Endodermal cell (in vitro differentiated cells): Measurements from ENCODE around the gene PIK3R4. TPM values are rescaled to one million over a fixed set of nuclear protein-coding genes. Genes with fewer than 3 reads are reported as not detected.

ENCODE experiments used
- DNase-seq: peaks from one replicate; pipeline ENCODE4 v3.0.0-alpha.2; 2017
- H3K27ac ChIP-seq: 2 replicates; pipeline ENCODE4 v1.5.1; 2013; ENCODE audit warnings: mild to moderate bottlenecking, low read depth, low read length, moderate library complexity
- H3K27me3 ChIP-seq: 2 replicates; pipeline ENCODE4 v1.6.1; 2013; ENCODE audit warnings: mild to moderate bottlenecking, low read length, moderate library complexity; ENCODE audit not compliant: insufficient read depth, control insufficient read depth, poor library complexity, severe bottlenecking
- H3K36me3 ChIP-seq: 2 replicates; pipeline ENCODE4 v1.7.0; 2013; ENCODE audit warnings: mild to moderate bottlenecking, low read length, moderate library complexity; ENCODE audit not compliant: control insufficient read depth, insufficient read depth
- H3K4me1 ChIP-seq: one replicate; pipeline ENCODE4 v1.7.0; 2013; ENCODE audit warnings: low read length; ENCODE audit not compliant: control insufficient read depth, insufficient read depth
- H3K4me3 ChIP-seq: 2 replicates; pipeline ENCODE4 v1.5.1; 2013; ENCODE audit warnings: mild to moderate bottlenecking, low read length, moderate library complexity
- H3K9ac ChIP-seq: 2 replicates; pipeline ENCODE4 v1.6.1; 2013; ENCODE audit warnings: mild to moderate bottlenecking, low read length, moderate library complexity; ENCODE audit not compliant: poor library complexity, severe bottlenecking; ENCODE audit errors: extremely low read depth
- H3K9me3 ChIP-seq: 2 replicates; pipeline ENCODE4 v1.6.1; 2013; ENCODE audit warnings: mild to moderate bottlenecking, low read length, moderate library complexity; ENCODE audit not compliant: control insufficient read depth
- H3K27ac Mint-ChIP-seq: 2 replicates; pipeline ENCODE4 v1.8.0; 2020; ENCODE audit warnings: mixed read lengths
- H3K27me3 Mint-ChIP-seq: 2 replicates; pipeline ENCODE4 v1.8.0; 2021; ENCODE audit warnings: mild to moderate bottlenecking, mixed read lengths; ENCODE audit not compliant: insufficient read depth
- H3K36me3 Mint-ChIP-seq: 2 replicates; pipeline ENCODE4 v1.8.0; 2020; ENCODE audit warnings: low read depth, mixed read lengths
- H3K4me1 Mint-ChIP-seq: 2 replicates; pipeline ENCODE4 v1.8.0; 2020; ENCODE audit warnings: mixed read lengths
- H3K4me3 Mint-ChIP-seq: 2 replicates; pipeline ENCODE4 v1.8.0; 2020; ENCODE audit warnings: mild to moderate bottlenecking, moderate library complexity, mixed read lengths
- H3K9me3 Mint-ChIP-seq: 2 replicates; pipeline ENCODE4 v1.8.0; 2020; ENCODE audit warnings: mild to moderate bottlenecking, mixed read lengths
- WGBS, 2 experiments: methylation state at CpG; one replicate each; pipeline versions ENCODE4 v1.1.5 to v1.1.7; 2013; ENCODE audit warnings: missing lambda C conversion rate in 2 of 2, mixed read lengths in 1 of 2; ENCODE audit not compliant: insufficient coverage in 1 of 2, insufficient read length in 1 of 2; 5-methylcytosine and 5-hydroxymethylcytosine counted together
- total RNA-seq, 2 donors: library from RNA; stranded (reverse); fragmentation: NEBNext Ultra II Directional in 1 of 2; extraction: Animal tissue kit (Norgen Biotek cat#: 25700) in 1 of 2; gene quantifications; 2 replicates in 1 of 2; 3 replicates in 1 of 2; pipeline ENCODE4 v1.2.1, GENCODE V29; 2021
- TF ChIP-seq, protein P1 (sequence below): fragments of 200-600 bp; sonication (generic); conservative IDR thresholded peaks from 2 replicates; pipeline ENCODE4 v1.5.0; 2021; ENCODE audit warnings: antibody characterized with exemption, mild to moderate bottlenecking

Gene PIK3R4
- total RNA-seq, 2 donors from 2014 or later, result 40.3 to 41.2 TPM

DNA sequence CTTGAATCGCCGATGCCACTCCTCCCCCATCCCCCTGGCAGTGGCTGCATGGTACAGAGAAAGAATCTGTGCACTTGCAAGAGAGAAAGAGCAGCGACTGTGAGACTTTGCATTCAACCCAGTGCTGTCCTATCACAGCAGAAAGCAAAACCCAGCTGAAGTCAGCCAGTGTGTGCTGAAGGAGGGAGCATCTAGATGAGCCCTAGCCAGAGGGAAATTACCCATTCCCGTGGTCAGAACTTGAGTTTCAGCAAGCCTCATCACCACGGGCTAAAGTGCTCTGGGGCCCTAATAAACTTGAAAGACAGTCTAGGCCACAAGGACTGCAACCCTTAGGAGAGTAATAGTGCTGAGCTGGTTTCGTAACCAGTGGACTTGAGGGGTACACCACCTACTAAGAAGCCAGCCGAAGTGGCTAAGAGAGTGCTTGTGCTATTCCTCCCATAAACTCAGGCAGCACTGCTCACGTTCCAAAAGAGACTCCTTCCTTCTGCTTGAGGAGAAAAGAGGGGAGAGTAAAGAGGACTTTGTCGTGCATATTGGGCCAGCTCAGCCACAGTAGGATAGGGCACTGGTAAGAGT lies 15.2 kb upstream of the PIK3R4 start:
- no peaks in the 10 kb centered on the region for H3K4me1 ChIP-seq
- H3K9ac ChIP-seq, result no peak overlapping the region
- H3K27me3 ChIP-seq, result no peaks in the 10 kb centered on the region
- Mint-ChIP-seq H3K27ac (no peak overlapping the region), H3K4me3 (no peak overlapping the region), H3K4me1 (no peaks in the 10 kb centered on the region), H3K9me3 (no peaks in the 10 kb centered on the region), H3K27me3 (no peaks in the 10 kb centered on the region), H3K36me3 (no peaks in the 10 kb centered on the region)
- WGBS, 2 experiments, result 79 to 90% methylated on average over 6 to 9 of the region's 9 CpGs
- TF ChIP-seq, protein P1, sequence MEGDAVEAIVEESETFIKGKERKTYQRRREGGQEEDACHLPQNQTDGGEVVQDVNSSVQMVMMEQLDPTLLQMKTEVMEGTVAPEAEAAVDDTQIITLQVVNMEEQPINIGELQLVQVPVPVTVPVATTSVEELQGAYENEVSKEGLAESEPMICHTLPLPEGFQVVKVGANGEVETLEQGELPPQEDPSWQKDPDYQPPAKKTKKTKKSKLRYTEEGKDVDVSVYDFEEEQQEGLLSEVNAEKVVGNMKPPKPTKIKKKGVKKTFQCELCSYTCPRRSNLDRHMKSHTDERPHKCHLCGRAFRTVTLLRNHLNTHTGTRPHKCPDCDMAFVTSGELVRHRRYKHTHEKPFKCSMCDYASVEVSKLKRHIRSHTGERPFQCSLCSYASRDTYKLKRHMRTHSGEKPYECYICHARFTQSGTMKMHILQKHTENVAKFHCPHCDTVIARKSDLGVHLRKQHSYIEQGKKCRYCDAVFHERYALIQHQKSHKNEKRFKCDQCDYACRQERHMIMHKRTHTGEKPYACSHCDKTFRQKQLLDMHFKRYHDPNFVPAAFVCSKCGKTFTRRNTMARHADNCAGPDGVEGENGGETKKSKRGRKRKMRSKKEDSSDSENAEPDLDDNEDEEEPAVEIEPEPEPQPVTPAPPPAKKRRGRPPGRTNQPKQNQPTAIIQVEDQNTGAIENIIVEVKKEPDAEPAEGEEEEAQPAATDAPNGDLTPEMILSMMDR, result no peak
- H3K9me3 ChIP-seq, result no peaks in the 10 kb centered on the region
- H3K36me3 ChIP-seq, result no peaks in the 10 kb centered on the region
- no peak overlapping the region for H3K27ac ChIP-seq
- no peak for DNase-seq
- H3K4me3 ChIP-seq, result no peak overlapping the region

- no peak overlapping the region for H3K4me3 ChIP-seq
- H3K27ac ChIP-seq, result no peak overlapping the region
- DNase-seq, result no peak
- Mint-ChIP-seq H3K9me3 (no peaks in the 10 kb centered on the region), H3K4me3 (no peak overlapping the region), H3K36me3 (no peaks in the 10 kb centered on the region), H3K27ac (no peak overlapping the region), H3K27me3 (no peaks in the 10 kb centered on the region), H3K4me1 (no peaks in the 10 kb centered on the region)
- TF ChIP-seq, protein P1, result no peak
- H3K27me3 ChIP-seq, result no peaks in the 10 kb centered on the region
- no peaks in the 10 kb centered on the region for H3K4me1 ChIP-seq
- H3K36me3 ChIP-seq, result no peaks in the 10 kb centered on the region
- 89 to 100% methylated on average over 1 of the region's 1 CpG for WGBS, 2 experiments
- H3K9me3 ChIP-seq, result no peaks in the 10 kb centered on the region
- H3K9ac ChIP-seq, result no peak overlapping the region
These were observed 14.3 kb upstream of the PIK3R4 start for GRCh38 chr3:130760922-130761321.

- Mint-ChIP-seq H3K4me1 (no peaks in the 10 kb centered on the region), H3K27me3 (no peaks in the 10 kb centered on the region), H3K4me3 (no peak overlapping the region), H3K27ac (no peak overlapping the region), H3K36me3 (no peaks in the 10 kb centered on the region), H3K9me3 (no peaks in the 10 kb centered on the region)
- Histone ChIP-seq H3K27ac (no peak overlapping the region), H3K9ac (no peak overlapping the region), H3K4me3 (no peak overlapping the region), H3K36me3 (no peaks in the 10 kb centered on the region), H3K4me1 (no peaks in the 10 kb centered on the region), H3K27me3 (no peaks in the 10 kb centered on the region), H3K9me3 (no peaks in the 10 kb centered on the region)
- TF ChIP-seq, protein P1, result peak; percentile 96
- peak; percentile 72 for DNase-seq
- 0 to 2% methylated on average over 1 to 2 of the region's 4 CpGs for WGBS, 2 experiments
These were observed 13.2 kb upstream of the PIK3R4 start for GRCh38 chr3:130759692-130760338.
